GM12874 (cell line): ENCODE data around the gene GPBP1L1.

ENCODE experiments used
- CTCF ChIP-seq: IDR thresholded peaks from 2 replicates; pipeline ENCODE4 v1.5.1; 2011; ENCODE audit warnings: low read depth, mild to moderate bottlenecking, control low read depth, low read length, moderate library complexity; ENCODE audit not compliant: insufficient read depth

GPBP1L1 gene

GRCh38 chr1:45659222-45659621 is 27.1 kb downstream of the GPBP1L1 start:
- TF ChIP-seq CTCF: no peak

- TF ChIP-seq CTCF: no peak
Measured at GRCh38 chr1:45658171-45658570, 28.2 kb downstream of the GPBP1L1 start.

GRCh38 chr1:45656573-45657226 is 29.6 kb downstream of the GPBP1L1 start:
- no peak for TF ChIP-seq CTCF

- no peak for TF ChIP-seq CTCF
Measured at GRCh38 chr1:45654540-45655280, 31.6 kb downstream of the GPBP1L1 start.

- no peak for TF ChIP-seq CTCF
Measured at GRCh38 chr1:45647248-45648021, 38.9 kb downstream of the GPBP1L1 start.

GRCh38 chr1:45644661-45645060 is 41.7 kb downstream of the GPBP1L1 start:
- TF ChIP-seq CTCF: no peak

GRCh38 chr1:45643978-45644377 is 42.4 kb downstream of the GPBP1L1 start:
- TF ChIP-seq CTCF: no peak
